ENCODE data around the gene FAM110A.

GRCh38 chr20:791056-791455 is 42.5 kb upstream of the FAM110A start:
- no peak for TF ChIP-seq CTCF (IDR thresholded peaks at IDR 0.05)
- no peak for TF ChIP-seq POLR2A (IDR thresholded peaks at IDR 0.05)

Measured in body of pancreas (tissue), 4 donors.